Liver (tissue), 9 donors: Measurements from ENCODE around the gene FBXW4. TPM values are rescaled to one million over a fixed set of nuclear protein-coding genes. Genes with fewer than 3 reads are reported as not detected.

ENCODE experiments used
- DNase-seq: peaks from one replicate; pipeline ENCODE4 v3.0.0-alpha.2; 2017; ENCODE audit warnings: low spot score
- H3K27ac ChIP-seq, 2 donors: one replicate each; pipeline ENCODE4 v1.7.0; 2013; ENCODE audit warnings: inconsistent platforms in 2 of 2, low read length in 2 of 2, control low read depth in 1 of 2, low read depth in 1 of 2, mild to moderate bottlenecking in 1 of 2
- H3K27me3 ChIP-seq, 4 donors: one replicate each; pipeline versions ENCODE4 v1.6.1 to v1.7.0; 2013; ENCODE audit warnings: low read length in 3 of 4, inconsistent platforms in 1 of 4, mild to moderate bottlenecking in 1 of 4, moderate library complexity in 1 of 4; ENCODE audit not compliant: control insufficient read depth in 4 of 4, insufficient read depth in 4 of 4
- H3K36me3 ChIP-seq, 4 donors: one replicate each; pipeline versions ENCODE4 v1.6.1 to v1.7.0; 2013; ENCODE audit warnings: low read length in 3 of 4, mild to moderate bottlenecking in 3 of 4, low read depth in 1 of 4, moderate library complexity in 1 of 4; ENCODE audit not compliant: control insufficient read depth in 4 of 4, insufficient read depth in 3 of 4
- H3K4me1 ChIP-seq, 4 donors: one replicate each; pipeline versions ENCODE4 v1.6.1 to v1.7.0; 2013; ENCODE audit warnings: low read length in 3 of 4, mild to moderate bottlenecking in 3 of 4, moderate library complexity in 1 of 4; ENCODE audit not compliant: control insufficient read depth in 4 of 4, insufficient read depth in 4 of 4
- H3K4me3 ChIP-seq, 3 donors: one replicate each; pipeline versions ENCODE4 v1.6.1 to v1.7.0; 2013; ENCODE audit warnings: low read length in 3 of 3, control low read depth in 1 of 3, low read depth in 1 of 3, mild to moderate bottlenecking in 1 of 3
- H3K9ac ChIP-seq, 2 donors: one replicate each; pipeline ENCODE4 v1.7.0; 2013; ENCODE audit warnings: low read length in 2 of 2, mild to moderate bottlenecking in 2 of 2, moderate library complexity in 2 of 2, control low read depth in 1 of 2, low read depth in 1 of 2
- H3K9me3 ChIP-seq, 4 donors: one replicate each; pipeline versions ENCODE4 v1.6.1 to v1.7.0; 2013; ENCODE audit warnings: low read length in 3 of 4; ENCODE audit not compliant: control insufficient read depth in 4 of 4
- EGR1 ChIP-seq, 2 donors: IDR thresholded peaks; 2 replicates each; pipeline ENCODE4 v1.6.1; 2016 to 2018; ENCODE audit warnings: antibody characterized with exemption in 2 of 2, low read depth in 2 of 2
- FOXA1 ChIP-seq: IDR thresholded peaks from 2 replicates; pipeline ENCODE4 v1.6.1; 2016; ENCODE audit warnings: antibody characterized with exemption
- FOXA2 ChIP-seq: IDR thresholded peaks from 2 replicates; pipeline ENCODE4 v1.6.1; 2016; ENCODE audit warnings: antibody characterized with exemption
- HNF4A ChIP-seq, 2 donors: conservative IDR thresholded peaks; 2 replicates each; pipeline ENCODE4 v1.6.1; 2016; ENCODE audit warnings: antibody characterized with exemption in 2 of 2, mild to moderate bottlenecking in 2 of 2
- HNF4G ChIP-seq: IDR thresholded peaks from 2 replicates; pipeline ENCODE4 v1.6.1; 2016; ENCODE audit warnings: antibody characterized with exemption
- JUND ChIP-seq, 2 donors: IDR thresholded peaks; 2 replicates each; pipeline ENCODE4 v1.6.1; 2016; ENCODE audit warnings: antibody characterized with exemption in 2 of 2
- NR2F2 ChIP-seq: IDR thresholded peaks from 2 replicates; pipeline ENCODE4 v1.6.1; 2016; ENCODE audit warnings: antibody characterized with exemption
- RXRA ChIP-seq, 2 donors: IDR thresholded peaks; 2 replicates each; pipeline ENCODE4 v1.6.1; 2017 to 2018; ENCODE audit warnings: antibody characterized with exemption in 2 of 2, mild to moderate bottlenecking in 1 of 2
- SP1 ChIP-seq: IDR thresholded peaks from 2 replicates; pipeline ENCODE4 v1.6.1; 2018; ENCODE audit warnings: antibody characterized with exemption, mild to moderate bottlenecking
- TAF1 ChIP-seq: conservative IDR thresholded peaks from 2 replicates; pipeline ENCODE4 v1.6.1; 2016; ENCODE audit warnings: antibody characterized with exemption, mild to moderate bottlenecking
- WGBS: extraction: QIAGEN DNeasy Blood & Tissue Kit; methylation state at CpG from one replicate; pipeline ENCODE4 v1.1.7; 2013; 5-methylcytosine and 5-hydroxymethylcytosine counted together
- polyA plus RNA-seq, 2 donors: library from polyadenylated mRNA; stranded (reverse) in 1 of 2; unstranded in 1 of 2; fragments of 200-250 nt in 1 of 2; fragments of >200 nt in 1 of 2; fragmentation: Nextera tagmentation in 1 of 2; extraction: Ambion mirVana in 1 of 2; gene quantifications; one replicate each; pipeline versions ENCODE4 v1.2.1 to v1.2.3, GENCODE V29; 2013 to 2015
- total RNA-seq, 2 donors: library from RNA; depleted of rRNA; stranded (reverse); fragments of >200 nt; gene quantifications; one replicate each; pipeline ENCODE4 v1.2.3, GENCODE V29; 2014
- TF ChIP-seq, protein P1 (sequence below): fragments of 150-350 bp; IDR thresholded peaks from 2 replicates; pipeline ENCODE4 v1.5.1; 2017; ENCODE audit warnings: improper control_type of control experiment, low read depth, low read length; ENCODE audit not compliant: missing input control
- TF ChIP-seq, protein P2 (sequence below): IDR thresholded peaks from 2 replicates; pipeline ENCODE4 v1.6.1; 2016; ENCODE audit warnings: antibody characterized with exemption
- TF ChIP-seq, protein P3 (sequence below): IDR thresholded peaks from 2 replicates; pipeline ENCODE4 v1.6.1; 2016; ENCODE audit warnings: antibody characterized with exemption
- TF ChIP-seq, protein P4 (sequence below): IDR thresholded peaks from 2 replicates; pipeline ENCODE4 v1.6.1; 2016; ENCODE audit warnings: antibody characterized with exemption, mild to moderate bottlenecking
- TF ChIP-seq, protein P5 (sequence below): IDR thresholded peaks from 2 replicates; pipeline ENCODE4 v1.6.1; 2016; ENCODE audit warnings: antibody characterized with exemption
- donor health status: healthy.
- donor health status: healthy.
- donor health status: healthy.
- donor health status: healthy.
- donor health status: healthy.

Gene FBXW4
- total and polyA plus RNA-seq, 4 donors, result 5.4 to 54.1 (median 20.5) TPM

DNA sequence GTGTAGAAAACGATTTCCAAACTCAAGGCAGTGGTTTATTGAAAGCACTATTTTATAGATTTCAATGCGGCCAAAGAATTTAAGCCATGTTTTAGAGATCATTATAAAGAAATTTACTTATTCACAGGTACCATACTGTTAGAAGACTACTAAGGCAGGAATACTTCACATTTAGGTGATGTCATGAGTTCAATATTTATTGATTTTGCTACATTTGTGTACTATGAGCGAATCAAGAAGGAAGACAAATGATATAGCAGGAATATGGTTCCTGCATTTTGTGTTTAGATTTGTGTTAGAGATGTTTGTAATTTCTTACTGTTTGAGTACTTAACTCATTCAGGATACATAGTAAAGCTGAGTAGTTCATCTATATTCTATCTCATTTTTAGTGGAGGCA lies 1.7 kb upstream of the FBXW4 start (continued):
- TF ChIP-seq, protein P1, sequence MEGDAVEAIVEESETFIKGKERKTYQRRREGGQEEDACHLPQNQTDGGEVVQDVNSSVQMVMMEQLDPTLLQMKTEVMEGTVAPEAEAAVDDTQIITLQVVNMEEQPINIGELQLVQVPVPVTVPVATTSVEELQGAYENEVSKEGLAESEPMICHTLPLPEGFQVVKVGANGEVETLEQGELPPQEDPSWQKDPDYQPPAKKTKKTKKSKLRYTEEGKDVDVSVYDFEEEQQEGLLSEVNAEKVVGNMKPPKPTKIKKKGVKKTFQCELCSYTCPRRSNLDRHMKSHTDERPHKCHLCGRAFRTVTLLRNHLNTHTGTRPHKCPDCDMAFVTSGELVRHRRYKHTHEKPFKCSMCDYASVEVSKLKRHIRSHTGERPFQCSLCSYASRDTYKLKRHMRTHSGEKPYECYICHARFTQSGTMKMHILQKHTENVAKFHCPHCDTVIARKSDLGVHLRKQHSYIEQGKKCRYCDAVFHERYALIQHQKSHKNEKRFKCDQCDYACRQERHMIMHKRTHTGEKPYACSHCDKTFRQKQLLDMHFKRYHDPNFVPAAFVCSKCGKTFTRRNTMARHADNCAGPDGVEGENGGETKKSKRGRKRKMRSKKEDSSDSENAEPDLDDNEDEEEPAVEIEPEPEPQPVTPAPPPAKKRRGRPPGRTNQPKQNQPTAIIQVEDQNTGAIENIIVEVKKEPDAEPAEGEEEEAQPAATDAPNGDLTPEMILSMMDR, result no peak
- TF ChIP-seq FOXA1 (no peak), HNF4A (conservative IDR thresholded peaks at IDR 0.05) (no peak)
- TF ChIP-seq, protein P2, sequence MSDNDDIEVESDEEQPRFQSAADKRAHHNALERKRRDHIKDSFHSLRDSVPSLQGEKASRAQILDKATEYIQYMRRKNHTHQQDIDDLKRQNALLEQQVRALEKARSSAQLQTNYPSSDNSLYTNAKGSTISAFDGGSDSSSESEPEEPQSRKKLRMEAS, result no peak

DNA sequence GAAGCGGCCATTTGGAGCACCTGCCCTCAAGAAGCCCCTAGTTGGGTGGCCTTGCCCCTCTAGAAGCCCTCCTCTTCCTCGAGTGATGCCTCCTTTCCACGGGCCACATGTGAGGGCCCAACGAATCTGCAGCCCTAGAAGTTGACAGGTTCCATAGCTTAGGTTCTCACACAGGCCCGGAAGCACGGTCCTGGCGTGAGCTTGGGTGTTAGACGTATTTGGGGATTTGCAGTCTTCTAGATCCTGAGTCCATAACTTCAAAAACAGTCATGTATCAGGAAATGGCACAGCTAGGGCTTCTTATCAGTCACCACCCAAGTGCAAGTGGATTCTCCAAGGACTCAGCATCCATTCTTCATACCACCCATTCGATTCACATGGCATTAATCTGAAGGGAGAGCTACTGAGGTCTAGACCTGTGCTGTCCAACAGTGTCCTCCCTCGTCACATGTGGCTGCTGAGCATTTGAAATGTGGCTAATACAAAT lies 477 bp upstream of the FBXW4 start:
- H3K27ac ChIP-seq, result peak overlapping the region; percentile 80 to 98
- no peak for DNase-seq
- peaks cover 8 to 27% (median 13%) of the 10 kb centered on the region in 4 donors for H3K4me1 ChIP-seq
- H3K4me3 ChIP-seq, result peak overlapping the region; percentile 24 to 73 (median 63)
- no peaks in the 10 kb centered on the region for H3K27me3 ChIP-seq
- 77% methylated on average over 10 of the region's 10 CpGs for WGBS
- TF ChIP-seq JUND (IDR thresholded peaks at IDR 0.05), result no peak
- TF ChIP-seq, protein P3, sequence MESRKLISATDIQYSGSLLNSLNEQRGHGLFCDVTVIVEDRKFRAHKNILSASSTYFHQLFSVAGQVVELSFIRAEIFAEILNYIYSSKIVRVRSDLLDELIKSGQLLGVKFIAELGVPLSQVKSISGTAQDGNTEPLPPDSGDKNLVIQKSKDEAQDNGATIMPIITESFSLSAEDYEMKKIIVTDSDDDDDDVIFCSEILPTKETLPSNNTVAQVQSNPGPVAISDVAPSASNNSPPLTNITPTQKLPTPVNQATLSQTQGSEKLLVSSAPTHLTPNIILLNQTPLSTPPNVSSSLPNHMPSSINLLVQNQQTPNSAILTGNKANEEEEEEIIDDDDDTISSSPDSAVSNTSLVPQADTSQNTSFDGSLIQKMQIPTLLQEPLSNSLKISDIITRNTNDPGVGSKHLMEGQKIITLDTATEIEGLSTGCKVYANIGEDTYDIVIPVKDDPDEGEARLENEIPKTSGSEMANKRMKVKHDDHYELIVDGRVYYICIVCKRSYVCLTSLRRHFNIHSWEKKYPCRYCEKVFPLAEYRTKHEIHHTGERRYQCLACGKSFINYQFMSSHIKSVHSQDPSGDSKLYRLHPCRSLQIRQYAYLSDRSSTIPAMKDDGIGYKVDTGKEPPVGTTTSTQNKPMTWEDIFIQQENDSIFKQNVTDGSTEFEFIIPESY, result no peak
- TF ChIP-seq, protein P1, result no peak
- TF ChIP-seq, protein P4, sequence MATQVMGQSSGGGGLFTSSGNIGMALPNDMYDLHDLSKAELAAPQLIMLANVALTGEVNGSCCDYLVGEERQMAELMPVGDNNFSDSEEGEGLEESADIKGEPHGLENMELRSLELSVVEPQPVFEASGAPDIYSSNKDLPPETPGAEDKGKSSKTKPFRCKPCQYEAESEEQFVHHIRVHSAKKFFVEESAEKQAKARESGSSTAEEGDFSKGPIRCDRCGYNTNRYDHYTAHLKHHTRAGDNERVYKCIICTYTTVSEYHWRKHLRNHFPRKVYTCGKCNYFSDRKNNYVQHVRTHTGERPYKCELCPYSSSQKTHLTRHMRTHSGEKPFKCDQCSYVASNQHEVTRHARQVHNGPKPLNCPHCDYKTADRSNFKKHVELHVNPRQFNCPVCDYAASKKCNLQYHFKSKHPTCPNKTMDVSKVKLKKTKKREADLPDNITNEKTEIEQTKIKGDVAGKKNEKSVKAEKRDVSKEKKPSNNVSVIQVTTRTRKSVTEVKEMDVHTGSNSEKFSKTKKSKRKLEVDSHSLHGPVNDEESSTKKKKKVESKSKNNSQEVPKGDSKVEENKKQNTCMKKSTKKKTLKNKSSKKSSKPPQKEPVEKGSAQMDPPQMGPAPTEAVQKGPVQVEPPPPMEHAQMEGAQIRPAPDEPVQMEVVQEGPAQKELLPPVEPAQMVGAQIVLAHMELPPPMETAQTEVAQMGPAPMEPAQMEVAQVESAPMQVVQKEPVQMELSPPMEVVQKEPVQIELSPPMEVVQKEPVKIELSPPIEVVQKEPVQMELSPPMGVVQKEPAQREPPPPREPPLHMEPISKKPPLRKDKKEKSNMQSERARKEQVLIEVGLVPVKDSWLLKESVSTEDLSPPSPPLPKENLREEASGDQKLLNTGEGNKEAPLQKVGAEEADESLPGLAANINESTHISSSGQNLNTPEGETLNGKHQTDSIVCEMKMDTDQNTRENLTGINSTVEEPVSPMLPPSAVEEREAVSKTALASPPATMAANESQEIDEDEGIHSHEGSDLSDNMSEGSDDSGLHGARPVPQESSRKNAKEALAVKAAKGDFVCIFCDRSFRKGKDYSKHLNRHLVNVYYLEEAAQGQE, result no peak
- TF ChIP-seq, protein P2, result no peak
- no peak for TF ChIP-seq EGR1 (IDR thresholded peaks at IDR 0.05; ENCODE audit: low read depth in 2 of 2)
- no peak for TF ChIP-seq HNF4A (conservative IDR thresholded peaks at IDR 0.05)
- TF ChIP-seq NR2F2, result no peak
- TF ChIP-seq, protein P5, sequence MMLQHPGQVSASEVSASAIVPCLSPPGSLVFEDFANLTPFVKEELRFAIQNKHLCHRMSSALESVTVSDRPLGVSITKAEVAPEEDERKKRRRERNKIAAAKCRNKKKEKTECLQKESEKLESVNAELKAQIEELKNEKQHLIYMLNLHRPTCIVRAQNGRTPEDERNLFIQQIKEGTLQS, result no peak
- TF ChIP-seq SP1, result no peak
- no peak for TF ChIP-seq HNF4G
- no peak for TF ChIP-seq TAF1
- no peak for TF ChIP-seq RXRA (IDR thresholded peaks at IDR 0.05)
- TF ChIP-seq FOXA2, result no peak
- no peaks in the 10 kb centered on the region for H3K36me3 ChIP-seq
- H3K9me3 ChIP-seq, result no peaks in the 10 kb centered on the region
- peak overlapping the region in 1 of 2 donors; percentile 99 for H3K9ac ChIP-seq
